GM13976 (cell line): ENCODE data around the gene RECK.

Experiments
- DNase-seq: peaks from one replicate; pipeline ENCODE4 v3.0.0; 2012; ENCODE audit warnings: low spot score
- CTCF ChIP-seq: IDR thresholded peaks from 2 replicates; pipeline ENCODE4 v1.5.1; 2012; ENCODE audit warnings: borderline replicate concordance, mild to moderate bottlenecking; ENCODE audit not compliant: insufficient read depth; ENCODE audit errors: extremely low read depth, missing control alignments, control extremely low read depth
- in situ Hi-C: fragments of 300-500 bp; cut with MboI; formaldehyde crosslinking; loops from one replicate; pipeline ENCODE4 v1.12.0; 2022; ENCODE audit warnings: low sequenced_read_pairs, mixed read lengths, inconsistent platforms; ENCODE audit not compliant: unreplicated experiment

Gene RECK

DNA sequence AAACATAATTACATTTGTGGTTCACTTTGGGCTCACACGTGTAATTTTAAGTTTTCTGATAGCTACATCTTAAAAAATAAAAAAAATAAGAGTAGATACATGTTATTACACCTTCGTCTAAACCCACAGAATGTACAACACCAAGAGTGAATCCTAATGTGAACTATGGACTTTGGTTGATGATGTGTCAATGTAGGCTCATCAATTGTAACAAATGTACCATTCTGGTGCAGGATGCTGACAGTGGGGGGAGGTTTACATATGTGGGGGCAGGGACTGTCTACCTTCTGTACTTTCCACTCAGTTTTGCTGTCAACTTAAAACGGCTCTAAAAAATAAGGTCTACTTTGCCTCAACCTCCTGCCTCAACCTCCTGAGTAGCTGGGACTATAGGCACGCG lies 2.5 kb upstream of the RECK start:
- DNase-seq = no peak
- no peak for TF ChIP-seq CTCF
- in situ Hi-C loops = no loop called here

DNA sequence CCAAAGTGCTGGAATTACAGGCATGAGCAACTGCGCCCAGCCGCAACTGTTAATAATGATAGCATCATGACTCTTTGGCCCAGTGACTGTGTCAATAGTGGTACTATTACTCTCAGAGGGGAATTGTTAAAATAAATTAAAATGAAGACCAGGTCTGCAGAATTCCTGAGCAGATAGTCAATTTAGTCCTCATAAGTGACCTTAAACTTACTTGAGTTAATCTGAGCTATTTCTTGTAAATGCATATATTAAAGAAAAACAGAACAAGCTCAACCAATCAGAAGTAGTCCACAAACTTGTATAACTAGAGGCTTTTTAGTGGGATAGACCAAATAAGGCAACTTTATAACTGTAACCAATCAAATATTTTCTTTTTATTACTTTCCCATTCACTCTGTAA lies 1.7 kb upstream of the RECK start:
- TF ChIP-seq CTCF = no peak
- in situ Hi-C loops = no loop called here
- DNase-seq = no peak

DNA sequence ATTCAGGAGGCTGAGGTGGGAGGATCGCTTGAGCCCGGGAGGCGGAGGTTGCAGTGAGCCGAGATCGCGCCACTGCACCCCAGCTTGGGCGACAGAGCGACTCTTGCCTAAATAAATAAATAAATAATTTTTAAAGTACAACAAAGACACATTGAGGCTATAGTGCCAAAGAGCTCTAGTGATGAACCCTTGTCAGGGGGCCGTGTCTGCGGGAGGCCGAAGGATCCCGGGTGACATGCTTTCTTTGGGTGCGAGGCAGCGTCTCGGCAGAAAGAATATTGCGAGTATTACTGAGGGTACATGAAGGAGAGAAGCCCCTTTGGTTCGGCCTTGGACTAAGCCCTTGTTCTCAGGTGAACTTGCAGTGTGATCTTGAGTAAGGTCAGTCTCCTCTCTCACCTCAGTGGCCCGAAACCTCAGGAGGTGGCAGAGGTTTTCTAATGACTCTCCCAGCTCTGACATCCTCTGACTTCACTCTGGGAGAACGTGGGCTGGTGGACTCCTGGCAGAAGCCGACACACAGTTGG lies 397 bp upstream of the RECK start:
- no peak for TF ChIP-seq CTCF
- DNase-seq = no peak
- in situ Hi-C loops = no loop called here

DNA sequence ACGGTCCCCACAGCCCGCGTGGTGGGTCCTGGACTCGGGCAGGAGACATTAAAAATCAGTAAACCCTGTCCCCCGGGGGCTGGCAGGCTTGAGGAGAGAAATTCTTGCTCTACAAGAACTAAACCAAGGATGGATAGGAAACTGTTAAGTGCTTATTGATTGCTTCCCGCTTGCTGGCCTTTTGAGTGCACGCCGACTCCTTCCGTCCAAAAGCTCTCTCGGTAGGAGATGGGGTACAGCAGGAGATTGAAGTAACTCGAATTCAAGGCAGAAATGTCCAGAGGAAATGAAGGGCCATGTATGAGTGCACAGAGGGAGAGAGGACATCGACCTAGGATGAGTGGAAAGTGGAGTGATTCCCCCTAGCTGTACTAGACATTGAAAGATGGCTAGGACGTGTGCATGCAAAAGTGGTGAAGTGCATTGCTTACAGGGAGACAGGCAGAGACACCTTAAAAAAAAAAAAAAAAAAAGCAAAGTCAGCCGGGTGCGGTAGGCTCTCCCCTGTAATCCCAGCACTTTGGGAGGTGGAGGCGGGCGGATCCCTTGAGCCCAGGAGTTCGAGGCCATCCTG lies 923 bp downstream of the RECK start:
- TF ChIP-seq CTCF = no peak
- in situ Hi-C loops = no loop called here
- DNase-seq = no peak

GRCh38 chr9:36039121-36039520 lies 2.4 kb downstream of the RECK start:
- in situ Hi-C loops = no loop called here
- no peak for TF ChIP-seq CTCF
- no peak for DNase-seq

GRCh38 chr9:36039696-36040095 lies 3.0 kb downstream of the RECK start:
- in situ Hi-C loops = no loop called here
- no peak for TF ChIP-seq CTCF
- DNase-seq = no peak

- no peak for TF ChIP-seq CTCF
- DNase-seq = no peak
- in situ Hi-C loops = no loop called here
These were observed 3.7 kb downstream of the RECK start for GRCh38 chr9:36040271-36040925.
